HG03442 (cell line): ENCODE data around the gene DDHD1.

Experiments used
- ATAC-seq: cut with Tn5 transposase; IDR thresholded peaks from one replicate; pipeline ENCODE4 v1.9.1; 2021; ENCODE audit warnings: mild to moderate bottlenecking, moderate library complexity; ENCODE audit not compliant: unreplicated experiment

DDHD1 gene

DNA sequence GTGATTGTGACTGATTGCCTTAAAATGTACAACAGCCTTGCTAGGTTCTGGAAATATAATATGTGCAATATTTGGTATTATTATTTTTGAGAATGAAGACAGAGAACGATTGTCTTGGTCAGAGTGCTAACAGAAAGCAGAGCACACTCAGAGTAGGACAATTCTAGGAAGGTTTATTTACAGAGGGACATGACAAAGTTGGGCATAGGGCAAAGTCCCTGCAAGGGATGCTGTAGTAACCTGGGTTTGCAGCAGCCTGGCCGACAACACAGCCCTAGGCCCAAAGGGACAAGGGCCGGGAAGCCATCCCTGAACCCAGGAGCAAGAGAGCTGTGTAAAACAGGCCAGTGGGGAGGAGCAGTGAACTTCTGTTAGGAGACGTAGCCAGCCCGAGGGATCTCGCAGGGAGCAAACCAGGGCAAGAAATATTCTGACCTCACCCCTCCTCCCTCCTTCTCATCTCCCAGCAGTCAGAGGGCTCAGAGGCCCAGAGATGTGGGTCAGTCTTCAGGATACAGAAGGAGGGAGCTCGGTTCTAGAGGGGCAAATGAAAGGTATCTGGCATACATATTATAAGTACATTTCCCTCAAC is 151.2 kb downstream of the DDHD1 start:
- no peak for ATAC-seq

DNA sequence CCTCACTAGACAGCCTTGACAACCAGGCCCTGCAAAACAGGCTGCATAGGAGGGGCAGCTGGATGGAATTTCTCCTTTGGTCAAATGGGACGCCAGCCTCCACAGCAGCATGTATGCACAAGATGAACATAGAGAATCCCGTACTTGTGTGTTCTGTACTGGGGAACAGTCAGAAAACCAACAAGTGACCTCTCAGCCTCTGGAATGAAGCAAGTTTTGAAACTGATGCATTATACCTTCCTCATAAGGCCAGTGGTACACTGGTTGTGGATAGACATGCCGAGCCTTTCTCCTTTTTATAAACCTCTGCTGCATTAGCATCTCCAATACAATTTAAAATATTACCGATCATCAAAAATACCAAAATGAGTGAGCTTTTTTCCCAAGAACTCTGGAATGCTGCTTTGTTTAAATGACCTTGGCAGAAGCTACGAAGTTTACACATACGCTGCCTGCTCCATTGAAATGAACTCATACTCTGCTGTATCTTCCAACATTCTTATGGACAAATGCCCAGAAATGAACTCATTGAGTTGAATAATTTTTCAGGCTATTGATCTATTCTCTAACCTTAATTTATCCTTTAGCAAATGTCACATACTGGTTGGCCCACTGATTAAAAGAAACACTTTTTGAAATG is 154.6 kb downstream of the DDHD1 start:
- no peak for ATAC-seq

- no peak for ATAC-seq
Measured at GRCh38 chr14:52996493-52996892, 156.6 kb downstream of the DDHD1 start.

DNA sequence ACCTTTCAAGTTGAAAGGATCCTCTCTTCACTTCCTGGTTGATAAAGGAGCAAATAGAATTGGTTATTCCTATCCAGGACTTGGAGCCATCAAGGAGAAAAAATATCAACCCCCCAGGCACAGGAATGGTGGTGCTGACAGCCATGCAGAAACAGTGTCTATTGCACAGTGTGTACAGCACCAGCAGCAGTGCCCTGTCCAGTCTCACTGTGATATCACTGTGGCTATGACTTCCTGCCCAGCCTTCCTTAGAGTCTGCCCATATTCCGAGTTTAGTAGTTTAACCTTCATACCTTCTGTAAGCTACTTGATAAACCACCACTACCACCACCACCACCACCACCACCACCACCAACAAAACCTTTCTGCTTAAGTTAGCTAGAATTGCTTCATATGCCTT is 157.1 kb downstream of the DDHD1 start:
- ATAC-seq: no peak

- no peak for ATAC-seq
Measured at GRCh38 chr14:52992236-52992870, 160.8 kb downstream of the DDHD1 start.

DNA sequence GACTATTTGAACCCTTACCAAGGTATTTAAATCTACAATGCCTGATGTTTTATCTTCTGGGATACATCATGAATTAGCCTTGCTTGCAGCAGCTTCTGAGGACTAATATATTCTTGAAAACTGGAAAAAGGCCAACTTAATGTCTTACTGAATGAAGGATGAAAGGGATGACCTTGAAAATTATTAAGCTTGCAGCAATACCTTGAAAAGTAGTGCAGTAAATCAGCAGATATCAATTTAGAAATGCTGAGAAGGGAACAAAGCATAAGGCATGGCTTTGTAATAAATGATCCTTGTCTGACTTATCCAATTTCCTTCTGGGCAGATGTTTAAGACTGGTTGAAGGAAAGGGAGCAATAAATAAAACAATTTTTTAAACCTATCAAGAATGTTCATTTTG is 165.0 kb downstream of the DDHD1 start:
- no peak for ATAC-seq

DNA sequence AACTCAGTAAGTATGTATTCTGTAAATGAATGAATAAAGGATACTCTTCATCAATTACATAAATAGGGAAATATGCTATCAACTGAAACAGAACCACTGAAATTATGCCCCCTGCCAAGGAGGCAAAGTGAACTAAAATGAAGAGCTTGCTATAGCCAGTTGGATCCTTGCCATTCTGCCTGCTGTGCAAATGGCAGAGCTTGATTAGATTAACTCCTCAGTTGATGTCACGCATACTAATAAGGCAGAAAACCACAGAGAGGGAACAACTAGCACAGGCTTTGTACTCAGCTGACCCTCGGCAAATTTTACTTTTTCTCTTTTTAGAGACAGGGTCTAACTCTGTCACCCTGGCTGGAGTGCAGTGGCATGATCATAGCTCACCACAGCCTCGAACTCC is 165.6 kb downstream of the DDHD1 start:
- ATAC-seq: no peak

DNA sequence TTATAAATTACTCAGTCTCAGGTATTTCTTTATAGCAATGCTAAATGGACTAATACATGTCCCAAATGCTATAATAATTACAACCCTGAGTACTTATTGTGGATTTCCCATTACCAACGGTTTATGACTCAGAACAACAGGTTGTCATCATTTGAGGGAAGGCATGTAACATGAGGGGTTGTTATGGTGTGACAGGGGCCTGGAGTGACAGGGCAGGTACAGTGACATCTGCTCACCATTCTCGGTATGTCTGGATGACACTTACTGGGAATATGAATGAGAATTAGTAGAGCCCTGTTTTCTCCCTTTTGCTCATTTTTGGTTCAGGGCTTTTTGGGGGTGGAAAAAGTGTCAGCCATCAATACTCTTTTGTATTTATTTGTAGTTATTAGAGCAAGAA is 166.1 kb downstream of the DDHD1 start:
- ATAC-seq: no peak
